Measurements from ENCODE around the gene OARD1. TPM values are rescaled to one million over a fixed set of nuclear protein-coding genes. Genes with fewer than 3 reads are reported as not detected.

The OARD1 gene
- polyA plus RNA-seq, 1 of the 3 experiments (the other 2 are of a cell fraction): 5.6 TPM

GRCh38 chr6:41058783-41059181 is 13.4 kb downstream of the OARD1 start:
- TF ChIP-seq ZBTB33 (IDR thresholded peaks at IDR 0.05; ENCODE audit: borderline replicate concordance, low read depth) (no peak), PBX3 (IDR thresholded peaks at IDR 0.05) (no peak), EZH2phosphoT487 (IDR thresholded peaks at IDR 0.05; ENCODE audit: borderline replicate concordance, low read depth) (no peak)
- 94% methylated on average over 2 of the region's 2 CpGs for WGBS (ENCODE audit: low lambda C conversion rate)

GRCh38 chr6:41056768-41057490 is 15.2 kb downstream of the OARD1 start:
- Histone ChIP-seq H3K9ac (no peak overlapping the region), H3K27me3 (ENCODE audit: insufficient read depth) (no peaks in the 10 kb centered on the region), H2AFZ (ENCODE audit: low read depth) (no peak overlapping the region), H3K79me2 (ENCODE audit: insufficient read depth) (no peaks in the 10 kb centered on the region), H4K20me1 (ENCODE audit: insufficient read depth) (no peaks in the 10 kb centered on the region), H3K27ac (ENCODE audit: low read depth in 2 of 2, low read length in 1 of 2) (no peak overlapping the region), H3K4me3 (ENCODE audit: low read depth in 2 of 2, low read length in 1 of 2) (no peak overlapping the region), H3K36me3 (replicated peaks in 1 of 2; ENCODE audit: control insufficient read depth in 1 of 2, insufficient read depth in 2 of 2, low read length in 1 of 2) (no peaks in the 10 kb centered on the region), H3K9me2 (no peaks in the 10 kb centered on the region), H3F3A (replicated peaks; ENCODE audit: insufficient read depth) (no peaks in the 10 kb centered on the region), H3K4me2 (no peak overlapping the region), H3K4me1 (ENCODE audit: control insufficient read depth in 1 of 2, insufficient read depth in 2 of 2, low read depth in 1 of 2, low read length in 1 of 2) (peaks cover 0 to 4% of the 10 kb centered on the region in 2 experiments; a peak in 1 of 4 replicates), H3K9me3 (no peaks in the 10 kb centered on the region)
- 74% methylated on average over 2 of the region's 6 CpGs for WGBS (ENCODE audit: low lambda C conversion rate)
- POLR2A ChIA-PET: no interaction called here
- CTCF ChIA-PET: interaction anchor here (0.9 to 1.5 kb wide), 4 partner anchors 9 to 252 kb away, joined by 3 to 6 read pairs (median 4); no protein-coding TSS in a partner anchor
- no peak for DNase-seq
- no peak for TF ChIP-seq USF2 (IDR thresholded peaks at IDR 0.05; ENCODE audit: borderline replicate concordance, low read depth, low read length)
- no peak for TF ChIP-seq TEAD4 (IDR thresholded peaks at IDR 0.05; ENCODE audit: borderline replicate concordance, insufficient read depth)
- no peak for TF ChIP-seq RXRA (IDR thresholded peaks at IDR 0.05; ENCODE audit: borderline replicate concordance, low read depth)
- TF ChIP-seq FOSL2 (IDR thresholded peaks at IDR 0.05; ENCODE audit: borderline replicate concordance, low read depth): no peak
- TF ChIP-seq ZBTB33 (IDR thresholded peaks at IDR 0.05; ENCODE audit: borderline replicate concordance, low read depth): no peak
- no peak for TF ChIP-seq RCOR1 (IDR thresholded peaks at IDR 0.05; ENCODE audit: low read length)
- no peak for TF ChIP-seq FOXM1 (IDR thresholded peaks at IDR 0.05; ENCODE audit: low read depth)
- no peak for TF ChIP-seq MEF2A (IDR thresholded peaks at IDR 0.05; ENCODE audit: borderline replicate concordance, low read depth)
- no peak for TF ChIP-seq EP300 (IDR thresholded peaks at IDR 0.05; ENCODE audit: borderline replicate concordance in 1 of 2, low read depth in 1 of 2, low read length in 1 of 2)
- no peak for TF ChIP-seq ELF1 (IDR thresholded peaks at IDR 0.05)
- no peak for TF ChIP-seq YY1 (IDR thresholded peaks at IDR 0.05; ENCODE audit: low read depth)
- TF ChIP-seq EZH2phosphoT487 (IDR thresholded peaks at IDR 0.05; ENCODE audit: borderline replicate concordance, low read depth): no peak
- TF ChIP-seq REST (IDR thresholded peaks at IDR 0.05; ENCODE audit: low read depth, low read length): no peak

More at GRCh38 chr6:41058783-41059181, 13.4 kb downstream of the OARD1 start:
- peaks cover 0 to 7% of the 10 kb centered on the region in 2 experiments for H3K36me3 ChIP-seq (replicated peaks in 1 of 2; ENCODE audit: control insufficient read depth in 1 of 2, insufficient read depth in 2 of 2, low read length in 1 of 2)
- H3K27me3 ChIP-seq (ENCODE audit: insufficient read depth): no peaks in the 10 kb centered on the region
- no peaks in the 10 kb centered on the region for H3K9me3 ChIP-seq
- H3K4me2 ChIP-seq: no peak overlapping the region
- no peaks in the 10 kb centered on the region for H3K79me2 ChIP-seq (ENCODE audit: insufficient read depth)
- DNase-seq: no peak
- no peaks in the 10 kb centered on the region for H3K9me2 ChIP-seq
- no peak overlapping the region for H3K4me3 ChIP-seq (ENCODE audit: low read depth in 2 of 2, low read length in 1 of 2)
- H4K20me1 ChIP-seq (ENCODE audit: insufficient read depth): no peaks in the 10 kb centered on the region
- H3K27ac ChIP-seq (ENCODE audit: low read depth in 2 of 2, low read length in 1 of 2): no peak overlapping the region
- ChIA-PET POLR2A (no interaction called here), CTCF (interaction anchor here (0.9 to 1.1 kb wide), 3 partner anchors 14 to 1697 kb away, joined by 3 to 4 read pairs (median 3); no protein-coding TSS in a partner anchor)
- no peak overlapping the region for H2AFZ ChIP-seq (ENCODE audit: low read depth)
- H3F3A ChIP-seq (replicated peaks; ENCODE audit: insufficient read depth): no peaks in the 10 kb centered on the region
- H3K9ac ChIP-seq: no peak overlapping the region
- no peaks in the 10 kb centered on the region for H3K4me1 ChIP-seq (ENCODE audit: control insufficient read depth in 1 of 2, insufficient read depth in 2 of 2, low read depth in 1 of 2, low read length in 1 of 2)
